Measurements from ENCODE around the gene INPP4B.

Gene INPP4B

GRCh38 chr4:142567620-142568451 lies 278.3 kb downstream of the INPP4B start:
- DNase-seq: no peak

- DNase-seq: no peak
These were observed 278.9 kb downstream of the INPP4B start for GRCh38 chr4:142567199-142567598.

DNA sequence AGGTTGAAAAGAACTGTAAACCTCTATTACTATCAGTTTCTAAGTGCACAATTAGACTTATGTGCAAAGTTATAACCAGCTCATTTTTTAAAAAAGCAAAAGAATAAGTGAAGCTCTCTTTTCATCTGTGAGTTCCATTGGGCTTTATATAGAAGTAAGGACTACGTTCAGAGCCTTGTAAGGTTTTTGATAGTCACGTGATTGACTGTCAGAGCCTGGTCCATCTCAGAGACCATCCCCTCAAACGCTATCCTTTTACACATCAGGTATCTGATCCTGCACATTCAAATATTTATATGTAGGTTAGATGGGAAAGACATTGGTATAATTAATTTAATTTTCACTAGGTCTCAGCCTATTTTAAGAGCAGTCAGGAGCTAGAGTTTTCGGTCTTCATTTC lies 279.3 kb downstream of the INPP4B start:
- DNase-seq: no peak

DNA sequence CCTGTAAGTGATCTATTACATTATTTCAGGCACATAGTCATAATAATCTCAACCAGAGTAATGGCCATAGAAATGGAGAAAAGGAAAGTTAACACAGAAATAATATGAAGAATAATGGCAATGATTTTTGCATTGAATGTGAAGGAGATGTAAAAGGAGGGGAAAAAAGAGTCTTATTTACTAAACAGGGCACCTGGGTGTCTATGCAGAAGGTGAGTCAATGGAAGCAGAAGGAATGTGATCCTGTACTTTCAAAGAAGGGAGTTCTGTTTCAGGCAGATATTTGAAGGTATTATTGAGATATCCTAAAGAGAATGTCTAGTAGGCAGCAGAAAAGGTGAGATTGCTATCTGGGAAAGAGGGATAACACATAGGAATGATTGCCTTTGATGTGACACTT lies 279.9 kb downstream of the INPP4B start:
- no peak for DNase-seq

- no peak for DNase-seq
These were observed 280.3 kb downstream of the INPP4B start for GRCh38 chr4:142565771-142566170.

DNA sequence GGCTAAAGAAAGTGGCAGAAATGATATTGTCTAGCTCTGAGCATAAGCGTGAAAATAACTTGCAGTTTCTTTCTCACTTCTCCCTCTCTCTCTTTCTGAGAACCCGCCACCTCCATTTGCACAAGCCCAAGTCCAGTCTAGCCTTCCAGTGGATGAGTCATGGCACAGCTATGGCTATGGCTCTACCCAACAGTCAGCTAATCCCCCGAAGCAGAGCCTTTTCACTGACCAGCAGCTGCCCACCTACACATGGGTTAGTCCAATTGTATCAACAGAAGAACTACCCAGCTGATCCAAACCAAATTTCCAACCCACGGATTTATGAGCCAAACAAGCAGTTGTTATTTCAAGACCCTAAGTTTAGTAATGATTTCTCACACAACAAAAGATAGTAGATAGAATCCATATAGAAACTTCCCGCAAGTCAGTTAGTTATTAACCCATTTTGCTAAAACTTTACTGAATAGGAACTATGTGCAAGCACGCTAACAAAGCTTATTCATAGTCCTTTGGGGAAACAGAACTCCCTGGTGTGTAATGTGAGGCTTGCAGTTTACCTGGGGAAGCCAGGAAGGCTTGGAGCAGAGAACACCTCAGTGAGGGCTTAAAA lies 282.3 kb downstream of the INPP4B start:
- peak; percentile 50 for DNase-seq

- no peak for DNase-seq
These were observed 286.1 kb downstream of the INPP4B start for GRCh38 chr4:142559986-142560385.

DNA sequence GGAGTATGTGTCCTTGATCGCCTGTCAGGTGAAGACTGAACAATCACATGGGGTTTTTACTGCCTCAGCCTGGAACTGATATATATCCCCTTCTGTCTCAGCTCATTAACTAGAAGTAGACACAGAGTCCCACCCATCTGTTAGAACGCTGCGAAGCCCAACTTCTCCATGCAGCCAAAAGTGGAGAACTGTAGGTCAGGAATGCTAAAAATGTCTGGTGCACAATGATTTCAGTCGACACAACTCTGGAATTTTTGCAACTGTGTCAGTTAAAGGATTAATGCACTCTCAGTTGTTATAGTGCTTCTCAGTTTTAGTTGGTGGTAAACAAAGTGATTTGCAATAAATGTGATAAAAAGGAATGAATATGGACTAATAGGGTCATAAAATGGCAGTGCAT lies 287.2 kb downstream of the INPP4B start:
- peak; percentile 47 for DNase-seq

GRCh38 chr4:142557239-142557801 lies 288.8 kb downstream of the INPP4B start:
- no peak for DNase-seq

GRCh38 chr4:142556570-142557238 lies 289.4 kb downstream of the INPP4B start:
- DNase-seq: no peak

- no peak for DNase-seq
These were observed 290.1 kb downstream of the INPP4B start for GRCh38 chr4:142556048-142556447.

GRCh38 chr4:142554412-142554811 lies 291.7 kb downstream of the INPP4B start:
- no peak for DNase-seq

DNA sequence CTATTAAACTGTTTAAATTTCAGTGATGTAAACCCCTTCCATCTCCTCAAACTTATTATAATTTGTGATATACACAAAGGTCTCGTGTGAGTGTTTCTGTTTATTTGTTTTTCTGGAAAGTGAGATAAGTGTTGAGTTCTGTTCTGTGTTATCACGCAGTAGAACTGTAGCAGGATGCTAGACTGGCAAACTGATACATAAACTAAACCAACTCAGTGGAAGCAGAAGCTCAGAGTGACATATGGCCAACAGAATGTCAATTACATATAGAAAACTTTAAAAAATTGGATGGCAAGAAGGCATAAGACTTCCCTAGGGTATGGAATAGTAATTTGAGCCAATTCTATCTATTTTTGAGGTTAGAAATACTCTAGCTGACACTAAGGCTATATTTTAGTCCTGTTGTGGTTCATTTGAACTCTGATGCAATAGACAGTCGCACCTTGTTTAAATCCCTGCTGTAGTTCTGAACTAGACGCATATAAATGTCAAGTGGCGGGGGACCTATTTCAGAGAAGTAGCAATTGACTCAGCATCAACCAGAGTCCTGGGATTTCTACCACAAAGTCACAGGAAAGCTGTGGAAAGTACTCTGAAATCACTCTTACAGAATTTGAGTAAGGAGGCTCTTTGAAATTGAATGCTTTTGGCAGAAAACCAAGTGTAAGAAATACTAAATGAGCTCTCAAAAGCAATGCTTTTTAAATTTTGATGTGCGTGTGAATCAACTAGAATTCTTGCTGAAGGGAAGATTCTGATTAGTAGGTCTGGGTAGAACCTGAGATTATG lies 294.4 kb downstream of the INPP4B start:
- DNase-seq: no peak

GRCh38 chr4:142550965-142551364 lies 295.1 kb downstream of the INPP4B start:
- DNase-seq: no peak

DNA sequence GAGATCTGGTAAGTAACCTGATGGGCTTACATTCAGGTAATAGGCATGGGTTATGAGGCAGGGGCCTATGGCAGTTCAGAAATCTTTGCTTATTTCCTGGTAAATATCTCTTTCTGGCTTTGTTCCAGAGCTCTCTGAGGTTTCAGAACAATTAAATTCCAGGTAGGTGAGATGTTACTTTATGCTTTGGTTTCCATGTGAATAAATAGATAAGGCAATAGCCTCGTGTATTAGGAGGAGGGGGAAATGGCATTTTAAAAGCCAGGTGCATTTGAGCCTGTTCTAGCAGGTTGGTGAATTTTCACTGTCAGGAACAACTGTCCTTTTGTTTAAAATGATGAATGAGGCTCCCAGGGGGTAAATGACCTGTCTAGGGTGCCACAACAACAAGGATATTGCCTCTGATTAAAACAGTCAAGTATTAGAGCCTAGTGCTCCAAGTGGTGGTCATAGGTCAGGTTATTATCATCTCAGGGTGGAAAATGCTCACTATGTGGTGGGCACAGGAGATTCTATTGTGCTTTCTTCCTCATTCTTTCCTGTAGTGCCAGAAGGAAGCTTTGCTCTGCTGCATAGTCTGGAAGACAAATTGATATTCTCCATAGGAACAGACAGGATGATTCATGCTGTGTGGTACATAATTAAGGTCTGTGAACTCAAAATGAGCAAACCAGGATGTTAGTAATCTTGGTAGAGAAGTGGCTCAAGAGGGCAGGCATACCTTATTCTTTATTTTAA lies 296.2 kb downstream of the INPP4B start:
- peak; percentile 79 for DNase-seq

GRCh38 chr4:142549248-142549647 lies 296.9 kb downstream of the INPP4B start:
- no peak for DNase-seq

- no peak for DNase-seq
These were observed 297.6 kb downstream of the INPP4B start for GRCh38 chr4:142548491-142548890.

- no peak for DNase-seq
These were observed 298.1 kb downstream of the INPP4B start for GRCh38 chr4:142547974-142548373.

DNA sequence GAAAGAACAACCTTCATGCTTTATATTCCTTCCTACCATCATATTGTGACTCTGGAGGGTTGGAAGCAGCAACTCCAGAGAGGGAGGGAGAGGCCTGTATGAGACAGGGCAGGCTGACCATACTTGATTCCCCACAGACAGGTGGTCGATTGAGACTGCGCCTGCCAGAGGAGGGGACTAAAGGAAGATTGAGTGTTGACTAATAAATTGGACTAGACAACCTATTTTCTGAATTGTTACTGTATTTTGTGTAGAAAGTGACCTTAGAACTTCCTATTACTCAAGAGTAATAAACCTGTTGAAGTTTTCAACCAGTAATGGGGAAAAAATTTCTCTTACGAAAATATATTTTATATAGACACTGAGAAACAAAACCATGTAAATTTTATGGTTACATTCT lies 301.5 kb downstream of the INPP4B start:
- no peak for DNase-seq

GRCh38 chr4:142544039-142544438 lies 302.1 kb downstream of the INPP4B start:
- no peak for DNase-seq

DNA sequence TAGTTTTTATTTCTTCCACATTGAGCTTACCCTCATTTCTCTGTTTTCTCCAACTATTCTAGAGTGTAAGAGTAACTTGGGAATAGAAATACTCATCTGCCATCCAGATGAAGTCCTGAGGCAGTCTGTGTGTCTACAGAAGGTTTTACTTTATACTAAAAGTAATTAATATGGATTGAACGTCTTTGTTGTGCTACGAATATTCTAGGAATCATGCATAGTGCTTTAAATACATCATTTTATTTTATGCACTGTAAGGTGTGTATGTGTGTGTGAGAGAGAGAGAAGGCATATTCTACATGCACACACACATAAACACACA lies 305.7 kb downstream of the INPP4B start:
- no peak for DNase-seq

DNA sequence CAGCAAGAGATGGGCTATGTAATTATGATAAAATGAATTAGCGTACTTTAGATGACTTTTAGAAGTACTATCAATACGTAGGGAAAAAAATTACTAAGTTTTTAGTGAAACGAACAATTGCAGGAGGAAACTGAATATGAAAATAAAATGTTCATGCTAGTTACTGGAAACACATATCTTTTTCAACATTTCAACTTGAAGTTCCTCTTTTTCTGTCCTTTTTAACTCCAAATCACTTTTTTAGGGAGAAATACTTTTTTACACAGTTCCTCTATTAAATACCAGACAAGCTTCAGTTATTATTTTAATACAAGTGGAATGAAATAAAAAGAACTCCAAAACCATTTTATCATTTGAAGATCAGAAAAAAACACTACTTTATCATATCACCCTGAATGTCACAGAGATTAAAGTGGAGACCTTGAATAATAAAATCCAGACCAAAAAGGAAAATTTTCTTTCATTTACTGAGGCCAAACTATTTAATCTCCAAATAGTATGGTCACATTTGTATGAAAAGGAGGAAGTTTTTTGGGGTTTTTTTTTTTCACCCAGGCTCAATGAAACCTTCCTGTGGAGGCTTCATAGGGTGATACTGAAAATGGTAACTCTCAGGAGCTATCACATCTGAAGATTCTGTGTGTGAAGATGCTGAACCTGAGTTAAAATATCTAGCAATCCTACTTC lies 306.2 kb downstream of the INPP4B start:
- no peak for DNase-seq
